ENCODE results near the gene SEMA4A.

- TF ChIP-seq POLR2A (IDR thresholded peaks at IDR 0.05; ENCODE audit: low read depth, low read length) (no peak), POLR2AphosphoS5 (IDR thresholded peaks at IDR 0.05; ENCODE audit: low read depth, low read length) (no peak), TAF1 (IDR thresholded peaks at IDR 0.05; ENCODE audit: borderline replicate concordance, low read depth, low read length) (no peak)
Measured at GRCh38 chr1:156119503-156120209, 33.7 kb upstream of the SEMA4A start.
